Effector CD8-positive, alpha-beta T cell (primary cell): ENCODE data around the gene CCDC148.
"Not testable (repeated sequence)": the region's sequence is repeated elsewhere in the genome, so short reads cannot be mapped to it uniquely, and the experiment has no call there.

Source experiments
- DNase-seq: peaks from one replicate; lab custom pipeline; 2025; lab: John Stamatoyannopoulos, UW

The CCDC148 gene

GRCh38 chr2:158291544-158292180, 164.9 kb downstream of the CCDC148 start:
- no peak for DNase-seq

GRCh38 chr2:158290225-158290624, 166.3 kb downstream of the CCDC148 start:
- no peak for DNase-seq

- DNase-seq, result no peak
These were observed 179.7 kb downstream of the CCDC148 start for GRCh38 chr2:158276619-158277471.

DNA sequence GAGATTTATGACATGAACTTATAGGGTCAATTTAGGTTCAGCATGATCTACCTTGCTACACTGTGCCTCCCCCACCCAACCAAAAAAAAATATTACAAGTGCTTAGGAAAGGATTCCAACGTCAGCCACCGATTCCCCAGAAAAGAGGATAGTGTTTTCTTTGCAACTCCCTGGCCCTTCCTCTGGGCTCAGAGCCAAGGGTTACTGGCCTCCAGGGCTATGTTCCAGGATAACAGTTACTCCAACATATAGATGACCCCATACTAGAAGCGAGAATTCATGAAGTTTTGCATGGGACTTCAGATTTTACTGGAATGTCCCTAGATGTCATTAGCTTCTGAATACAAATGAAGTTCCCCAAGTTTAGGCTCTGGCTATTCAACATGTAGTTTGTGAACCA, 182.8 kb downstream of the CCDC148 start:
- DNase-seq, result no peak

DNA sequence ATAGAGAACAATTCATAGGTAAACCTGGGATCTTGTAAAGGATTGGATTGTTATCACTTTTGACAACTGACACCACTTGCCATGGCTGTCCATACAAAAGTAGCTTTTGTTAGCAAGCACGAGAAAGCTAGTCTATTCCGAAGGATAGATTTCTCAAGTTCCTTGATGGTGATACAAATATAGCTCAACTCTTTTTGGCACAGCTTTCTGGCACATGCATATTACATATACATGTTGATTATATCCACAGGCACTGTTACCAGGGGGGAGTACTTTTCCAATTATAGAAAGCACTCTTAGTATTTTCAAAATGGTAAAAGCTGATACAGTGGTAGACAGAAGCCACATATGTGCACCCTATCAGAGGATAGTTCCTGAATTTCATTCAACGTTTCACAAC, 186.0 kb downstream of the CCDC148 start:
- no peak for DNase-seq

GRCh38 chr2:158269143-158269542, 187.4 kb downstream of the CCDC148 start:
- no peak for DNase-seq

DNA sequence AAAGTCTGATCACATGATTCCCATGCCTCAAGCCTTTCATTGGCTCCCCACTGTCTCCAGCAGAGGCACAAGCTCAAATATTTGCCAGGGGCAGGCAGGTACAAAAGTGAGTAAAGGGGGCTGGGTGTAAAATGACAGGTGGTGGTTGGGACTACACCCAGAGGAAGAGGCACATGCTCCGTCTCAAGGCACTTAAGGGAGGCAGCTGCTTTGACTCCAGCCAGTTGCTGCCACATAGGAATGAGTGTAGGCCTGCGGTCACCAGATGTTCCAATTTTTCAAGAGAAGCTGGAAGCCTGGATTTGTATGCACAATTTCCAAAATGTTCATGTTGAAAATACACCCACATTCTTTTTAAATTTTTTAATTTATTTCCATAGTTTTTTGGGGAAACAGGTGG, 190.4 kb downstream of the CCDC148 start:
- no peak for DNase-seq

DNA sequence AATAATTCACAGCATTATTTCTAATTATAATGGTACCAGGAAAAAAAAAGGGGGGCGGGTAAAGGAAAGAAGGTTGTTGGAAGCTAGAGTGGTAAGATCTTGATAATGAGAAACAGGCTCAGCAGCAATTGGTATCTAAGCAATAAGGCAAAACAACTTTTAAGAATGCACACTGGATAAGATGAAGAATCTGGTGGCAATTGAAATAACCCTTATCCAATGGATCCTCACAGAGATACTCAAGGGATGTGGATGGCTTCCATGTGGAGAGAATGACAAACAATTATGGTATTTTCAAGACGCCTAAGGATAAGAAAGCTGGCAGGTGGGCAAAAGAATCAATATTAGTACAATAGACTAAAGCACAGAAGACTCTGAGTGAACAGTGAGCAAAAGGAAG, 201.3 kb downstream of the CCDC148 start:
- DNase-seq, result no peak

DNA sequence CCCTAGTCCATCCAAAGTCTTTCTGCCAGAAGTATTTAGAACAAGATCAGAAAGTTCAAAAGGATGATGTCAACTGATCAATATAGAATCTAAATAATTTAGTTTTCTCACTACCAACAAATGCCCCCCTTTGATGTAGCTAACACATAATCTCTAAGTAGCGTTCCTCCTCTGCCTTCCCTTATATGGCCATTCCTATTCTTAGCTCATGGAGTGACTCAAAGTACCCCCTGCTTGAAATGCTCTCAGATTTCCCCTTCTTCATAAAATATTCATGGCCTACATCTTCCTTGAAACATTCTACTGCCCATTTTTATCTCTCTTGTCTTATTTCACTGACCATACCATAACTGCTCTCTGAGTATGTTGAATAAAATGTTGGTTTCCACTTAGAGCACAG, 203.4 kb downstream of the CCDC148 start:
- no peak for DNase-seq

- DNase-seq, result no peak
These were observed 205.2 kb downstream of the CCDC148 start for GRCh38 chr2:158251356-158251755.

DNA sequence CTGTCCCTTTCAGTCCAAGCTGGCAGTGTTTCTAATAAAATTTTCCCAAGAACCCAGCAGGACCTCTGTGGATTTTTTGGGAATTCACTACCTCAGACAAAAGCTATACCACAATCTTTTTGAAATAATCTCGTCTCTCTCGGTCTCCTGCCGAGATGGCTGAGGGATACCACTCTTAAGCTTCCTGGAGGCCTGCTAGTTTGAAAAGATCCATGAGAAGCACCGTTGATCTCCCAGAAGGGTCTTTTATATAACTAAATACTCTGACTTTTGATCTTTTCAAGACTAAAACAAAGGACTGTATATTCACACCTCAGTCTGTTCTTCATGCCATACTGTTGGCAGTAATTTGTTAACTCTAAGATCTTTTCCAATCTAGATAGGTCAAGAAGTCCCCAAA, 213.2 kb downstream of the CCDC148 start:
- DNase-seq, result no peak

GRCh38 chr2:158242280-158242679, 214.3 kb downstream of the CCDC148 start:
- DNase-seq, result no peak

- DNase-seq, result no peak
These were observed 215.6 kb downstream of the CCDC148 start for GRCh38 chr2:158240975-158241374.

GRCh38 chr2:158239271-158239670, 217.3 kb downstream of the CCDC148 start:
- no peak for DNase-seq

- DNase-seq, result no peak
These were observed 222.1 kb downstream of the CCDC148 start for GRCh38 chr2:158234497-158234896.

- DNase-seq, result no peak
These were observed 224.1 kb downstream of the CCDC148 start for GRCh38 chr2:158232476-158232875.

- no peak for DNase-seq
These were observed 227.5 kb downstream of the CCDC148 start for GRCh38 chr2:158228943-158229508.

DNA sequence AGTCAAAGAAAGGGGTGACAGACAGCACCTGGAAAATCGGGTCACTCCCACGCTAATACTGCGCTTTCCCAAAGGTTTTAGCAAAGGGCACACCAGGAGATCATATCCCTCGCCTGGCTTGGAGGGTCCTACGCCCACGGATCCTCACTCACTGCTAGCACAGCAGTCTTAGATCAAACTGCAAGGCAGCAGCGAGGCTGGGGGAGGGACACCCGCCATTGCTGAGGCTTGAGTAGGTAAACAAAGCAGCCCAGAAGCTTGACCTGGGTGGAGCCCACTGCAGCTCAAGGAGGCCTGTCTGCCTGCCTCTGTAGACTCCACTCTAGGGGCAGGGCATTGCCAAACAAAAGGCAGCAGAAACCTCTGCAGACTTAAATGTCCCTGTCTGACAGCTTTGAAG, 233.5 kb downstream of the CCDC148 start:
- DNase-seq, result not testable (repeated sequence)

GRCh38 chr2:158221063-158222020, 235.2 kb downstream of the CCDC148 start:
- DNase-seq, result no peak

GRCh38 chr2:158217593-158217992, 239.0 kb downstream of the CCDC148 start:
- DNase-seq, result no peak

DNA sequence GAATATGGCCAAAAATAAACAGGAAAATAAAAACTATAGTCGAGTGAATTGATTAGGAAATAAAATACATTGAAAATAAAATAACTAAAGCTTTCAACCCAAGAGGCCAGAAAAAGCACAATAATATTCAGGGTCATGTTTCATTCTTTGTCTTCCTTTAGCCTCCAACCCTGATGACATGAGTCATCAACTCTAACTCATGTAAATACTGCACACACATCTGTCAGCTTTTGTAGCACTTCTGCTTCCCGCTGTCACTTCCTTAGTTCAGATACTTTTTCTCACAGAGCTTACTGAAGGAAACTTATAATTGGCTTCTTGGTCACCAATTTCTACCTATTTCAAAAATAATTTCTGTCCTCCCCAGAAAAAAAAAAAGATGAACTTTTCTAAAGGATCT, 242.1 kb downstream of the CCDC148 start:
- no peak for DNase-seq

GRCh38 chr2:158213773-158214172, 242.8 kb downstream of the CCDC148 start:
- DNase-seq, result no peak
